ENCODE measurements around the gene NRP1.

DNA sequence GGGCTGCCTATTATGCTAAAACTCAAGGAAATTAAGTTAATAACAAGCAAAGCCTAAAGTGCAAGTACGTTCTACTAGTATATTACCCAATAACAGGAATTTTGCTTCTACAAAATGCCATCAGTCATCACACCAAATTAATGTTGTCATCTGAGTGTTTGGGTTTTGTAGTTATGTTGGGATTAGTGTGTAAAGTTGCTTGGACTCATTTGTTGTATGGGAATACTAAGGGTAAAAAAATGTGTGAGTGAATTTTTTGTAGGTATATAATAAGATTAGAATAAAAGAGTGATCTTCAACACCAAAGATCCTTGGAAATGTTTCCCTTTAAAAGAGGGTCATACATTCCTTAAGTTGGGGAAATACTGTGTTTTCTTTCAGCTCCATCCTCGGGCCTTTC is 38.6 kb downstream of the NRP1 start:
- TF ChIP-seq, protein P1, sequence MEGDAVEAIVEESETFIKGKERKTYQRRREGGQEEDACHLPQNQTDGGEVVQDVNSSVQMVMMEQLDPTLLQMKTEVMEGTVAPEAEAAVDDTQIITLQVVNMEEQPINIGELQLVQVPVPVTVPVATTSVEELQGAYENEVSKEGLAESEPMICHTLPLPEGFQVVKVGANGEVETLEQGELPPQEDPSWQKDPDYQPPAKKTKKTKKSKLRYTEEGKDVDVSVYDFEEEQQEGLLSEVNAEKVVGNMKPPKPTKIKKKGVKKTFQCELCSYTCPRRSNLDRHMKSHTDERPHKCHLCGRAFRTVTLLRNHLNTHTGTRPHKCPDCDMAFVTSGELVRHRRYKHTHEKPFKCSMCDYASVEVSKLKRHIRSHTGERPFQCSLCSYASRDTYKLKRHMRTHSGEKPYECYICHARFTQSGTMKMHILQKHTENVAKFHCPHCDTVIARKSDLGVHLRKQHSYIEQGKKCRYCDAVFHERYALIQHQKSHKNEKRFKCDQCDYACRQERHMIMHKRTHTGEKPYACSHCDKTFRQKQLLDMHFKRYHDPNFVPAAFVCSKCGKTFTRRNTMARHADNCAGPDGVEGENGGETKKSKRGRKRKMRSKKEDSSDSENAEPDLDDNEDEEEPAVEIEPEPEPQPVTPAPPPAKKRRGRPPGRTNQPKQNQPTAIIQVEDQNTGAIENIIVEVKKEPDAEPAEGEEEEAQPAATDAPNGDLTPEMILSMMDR (IDR thresholded peaks at IDR 0.05): no peak
- no peak for TF ChIP-seq EP300 (IDR thresholded peaks at IDR 0.05)
